ENCODE measurements around the gene ARMC5.
"Not testable (repeated sequence)": the region's sequence is repeated elsewhere in the genome, so short reads cannot be mapped to it uniquely, and the experiment has no call there.

The ARMC5 gene, protein sequence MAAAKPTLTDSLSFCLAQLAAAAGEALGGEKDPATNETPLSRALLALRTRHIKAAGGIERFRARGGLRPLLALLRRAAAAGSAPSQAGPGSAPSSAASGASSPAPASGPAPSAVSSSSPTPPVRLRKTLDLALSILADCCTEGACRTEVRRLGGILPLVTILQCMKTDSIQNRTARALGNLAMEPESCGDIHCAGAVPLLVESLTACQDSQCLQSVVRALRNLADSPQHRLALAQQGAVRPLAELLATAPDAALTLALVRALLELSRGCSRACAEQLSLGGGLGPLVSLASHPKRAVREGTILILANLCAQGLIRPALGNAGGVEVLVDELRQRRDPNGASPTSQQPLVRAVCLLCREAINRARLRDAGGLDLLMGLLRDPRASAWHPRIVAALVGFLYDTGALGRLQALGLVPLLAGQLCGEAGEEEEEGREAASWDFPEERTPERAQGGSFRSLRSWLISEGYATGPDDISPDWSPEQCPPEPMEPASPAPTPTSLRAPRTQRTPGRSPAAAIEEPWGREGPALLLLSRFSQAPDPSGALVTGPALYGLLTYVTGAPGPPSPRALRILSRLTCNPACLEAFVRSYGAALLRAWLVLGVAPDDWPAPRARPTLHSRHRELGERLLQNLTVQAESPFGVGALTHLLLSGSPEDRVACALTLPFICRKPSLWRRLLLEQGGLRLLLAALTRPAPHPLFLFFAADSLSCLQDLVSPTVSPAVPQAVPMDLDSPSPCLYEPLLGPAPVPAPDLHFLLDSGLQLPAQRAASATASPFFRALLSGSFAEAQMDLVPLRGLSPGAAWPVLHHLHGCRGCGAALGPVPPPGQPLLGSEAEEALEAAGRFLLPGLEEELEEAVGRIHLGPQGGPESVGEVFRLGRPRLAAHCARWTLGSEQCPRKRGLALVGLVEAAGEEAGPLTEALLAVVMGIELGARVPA

DNA sequence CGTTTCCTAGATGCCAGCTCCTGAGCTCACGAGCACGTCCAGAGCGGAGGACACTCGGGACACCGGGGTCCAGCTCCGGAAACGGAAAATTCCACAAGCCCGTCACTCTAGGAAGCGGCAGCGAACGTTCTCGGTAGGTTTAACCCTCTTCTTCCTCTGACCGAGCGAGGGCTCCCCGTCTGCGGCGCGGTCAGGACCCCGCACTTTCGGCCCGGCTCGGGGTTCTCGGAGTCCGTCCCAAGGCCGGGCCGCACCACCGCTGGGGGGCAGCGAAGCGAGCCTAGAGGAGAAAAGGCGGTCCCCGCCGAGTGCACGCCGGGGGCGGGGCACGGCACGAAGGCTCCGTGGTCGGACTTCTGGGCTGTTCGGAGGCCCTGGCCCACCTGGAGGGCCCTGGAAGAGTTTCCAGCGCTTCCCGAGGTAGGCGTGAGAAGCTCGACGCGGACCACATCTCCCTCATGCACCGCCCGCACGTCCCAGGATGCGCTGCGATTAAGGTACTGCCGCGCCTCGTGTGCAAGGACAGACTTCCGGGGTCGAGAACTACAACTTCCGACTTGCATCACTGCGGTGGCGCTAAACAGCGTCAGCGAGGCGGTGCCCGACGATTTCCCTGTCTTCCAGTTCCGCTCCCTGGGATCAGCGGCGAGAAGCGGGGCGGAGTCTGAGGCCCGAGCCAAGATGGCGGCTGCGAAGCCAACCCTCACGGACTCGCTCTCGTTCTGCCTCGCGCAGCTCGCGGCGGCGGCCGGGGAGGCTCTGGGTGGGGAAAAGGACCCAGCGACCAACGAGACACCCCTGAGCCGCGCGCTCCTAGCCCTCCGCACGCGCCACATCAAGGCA, at the start of gene ARMC5:
TSS of gene ARMC5 (plus strand) at position 658 of the 843 bp plus-strand sequence. CDS start at position 682, 24 bp downstream.
- peak; percentile 94 for DNase-seq (ENCODE audit: low read depth, low spot score)

DNA sequence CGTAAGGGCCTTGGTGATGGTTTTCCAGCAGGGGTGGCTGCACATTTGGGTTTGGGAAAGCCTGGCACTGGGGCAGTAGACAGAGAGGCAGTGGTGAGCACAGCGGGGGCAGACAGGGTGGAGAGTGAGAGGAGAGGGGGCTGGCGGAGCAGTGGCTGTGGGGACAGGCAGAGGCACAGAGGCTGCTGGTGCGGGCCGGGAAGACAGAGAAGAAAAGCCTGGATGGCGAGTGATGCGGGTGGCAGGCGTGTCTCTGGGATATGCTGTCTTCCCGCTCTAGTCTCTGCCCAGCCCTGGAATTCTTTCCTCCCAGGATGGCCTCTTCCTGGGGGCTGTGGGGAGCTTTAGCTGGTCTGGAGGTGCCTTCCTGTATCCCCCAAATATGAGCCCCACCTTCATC, 49.2 kb upstream of the ARMC5 start:
- no peak for DNase-seq (ENCODE audit: low read depth, low spot score)

DNA sequence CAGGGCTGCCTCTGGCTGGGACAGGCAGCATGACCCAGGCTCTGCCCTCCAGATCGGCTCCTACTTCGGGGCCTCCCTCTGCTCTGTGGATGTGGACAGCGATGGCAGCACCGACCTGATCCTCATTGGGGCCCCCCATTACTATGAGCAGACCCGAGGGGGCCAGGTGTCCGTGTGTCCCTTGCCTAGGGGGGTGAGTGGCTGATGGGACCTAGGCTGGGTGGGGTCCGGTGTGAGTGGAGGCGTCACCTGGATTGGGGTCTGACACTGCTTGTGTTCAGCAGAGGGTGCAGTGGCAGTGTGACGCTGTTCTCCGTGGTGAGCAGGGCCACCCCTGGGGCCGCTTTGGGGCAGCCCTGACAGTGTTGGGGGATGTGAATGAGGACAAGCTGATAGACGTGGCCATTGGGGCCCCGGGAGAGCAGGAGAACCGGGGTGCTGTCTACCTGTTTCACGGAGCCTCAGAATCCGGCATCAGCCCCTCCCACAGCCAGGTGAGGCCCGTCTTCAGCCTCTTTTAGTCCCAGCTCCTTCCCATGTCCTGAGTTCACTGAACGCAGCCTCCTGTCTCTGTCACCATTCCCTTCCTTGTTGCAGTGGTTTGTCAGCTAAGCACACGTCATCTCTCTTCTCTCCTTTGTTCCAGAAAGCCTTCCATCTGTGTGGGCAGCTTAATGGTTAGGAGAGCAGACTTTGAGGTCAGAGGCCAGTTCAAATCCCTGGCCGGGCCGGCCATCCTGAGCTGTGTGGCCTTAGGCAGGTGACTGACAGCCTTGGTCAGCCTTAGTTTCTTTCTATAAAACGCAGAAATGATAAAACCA, 48.1 kb upstream of the ARMC5 start:
- no peak for DNase-seq (ENCODE audit: low read depth, low spot score)

DNA sequence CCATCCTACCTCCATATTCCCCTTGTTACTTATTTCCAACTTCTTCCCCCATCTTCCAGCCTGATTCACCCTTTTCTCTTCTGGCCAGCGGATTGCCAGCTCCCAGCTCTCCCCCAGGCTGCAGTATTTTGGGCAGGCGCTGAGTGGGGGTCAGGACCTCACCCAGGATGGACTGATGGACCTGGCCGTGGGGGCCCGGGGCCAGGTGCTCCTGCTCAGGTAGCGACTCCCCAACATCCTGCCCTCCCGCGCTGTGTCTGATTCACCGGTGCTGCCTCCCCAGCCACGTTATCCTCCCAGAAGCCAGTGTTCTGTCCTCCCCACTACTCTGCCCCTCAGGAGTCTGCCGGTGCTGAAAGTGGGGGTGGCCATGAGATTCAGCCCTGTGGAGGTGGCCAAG, 46.6 kb upstream of the ARMC5 start:
- DNase-seq (ENCODE audit: low read depth, low spot score) = no peak

DNA sequence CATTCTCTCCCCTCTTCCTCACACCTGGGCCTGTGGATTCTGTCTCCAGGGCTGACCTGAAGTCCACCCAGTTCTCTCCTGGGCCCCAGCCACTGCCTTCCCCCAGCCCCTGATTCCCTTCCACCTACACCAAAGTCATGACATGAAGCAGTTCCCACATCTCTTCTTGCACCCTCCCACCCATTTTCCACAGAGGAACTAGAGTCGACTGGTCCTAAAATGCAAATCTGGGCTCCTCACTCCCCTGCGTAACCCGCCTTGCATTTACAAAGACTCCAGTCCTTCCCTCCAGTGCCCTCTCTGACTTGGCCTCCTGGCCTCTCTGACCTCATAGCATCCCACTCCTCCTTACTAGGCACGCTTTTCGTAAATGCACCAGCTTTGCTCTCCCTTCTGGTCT, 45.9 kb upstream of the ARMC5 start:
- DNase-seq (ENCODE audit: low read depth, low spot score) = no peak

DNA sequence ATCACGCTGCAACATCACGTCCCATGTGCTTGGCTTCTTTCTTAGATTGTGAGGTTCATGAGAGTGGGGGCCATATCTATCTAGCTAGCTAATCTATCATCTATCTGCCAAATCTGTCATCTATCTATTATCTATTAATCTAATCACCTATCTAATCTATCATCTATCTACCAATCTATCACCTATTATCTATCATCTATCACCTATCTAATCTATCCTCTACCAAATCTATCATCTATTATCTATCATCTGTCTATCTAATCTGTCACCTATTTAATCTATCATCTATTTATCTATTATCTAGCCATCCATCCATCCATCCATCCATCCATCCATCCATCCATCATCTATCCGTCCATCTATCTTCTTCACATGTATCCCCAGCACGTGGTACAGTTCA, 45.4 kb upstream of the ARMC5 start:
- DNase-seq (ENCODE audit: low read depth, low spot score) = no peak

DNA sequence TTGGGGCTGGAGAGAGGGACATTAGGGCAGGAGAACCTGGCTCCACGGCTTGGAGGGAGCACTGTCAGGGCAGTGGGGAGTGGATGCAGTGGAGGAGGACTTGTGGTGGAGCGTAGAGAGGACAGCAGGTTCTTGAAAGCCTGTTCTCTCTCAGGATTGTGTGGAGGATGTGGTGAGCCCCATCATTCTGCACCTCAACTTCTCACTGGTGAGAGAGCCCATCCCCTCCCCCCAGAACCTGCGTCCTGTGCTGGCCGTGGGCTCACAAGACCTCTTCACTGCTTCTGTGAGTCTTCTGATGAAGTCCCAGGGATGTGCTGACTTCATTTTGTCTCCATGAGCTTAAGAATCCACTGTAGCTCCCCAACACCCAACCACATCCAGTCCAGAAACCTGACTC, 44.6 kb upstream of the ARMC5 start:
- no peak for DNase-seq (ENCODE audit: low read depth, low spot score)

DNA sequence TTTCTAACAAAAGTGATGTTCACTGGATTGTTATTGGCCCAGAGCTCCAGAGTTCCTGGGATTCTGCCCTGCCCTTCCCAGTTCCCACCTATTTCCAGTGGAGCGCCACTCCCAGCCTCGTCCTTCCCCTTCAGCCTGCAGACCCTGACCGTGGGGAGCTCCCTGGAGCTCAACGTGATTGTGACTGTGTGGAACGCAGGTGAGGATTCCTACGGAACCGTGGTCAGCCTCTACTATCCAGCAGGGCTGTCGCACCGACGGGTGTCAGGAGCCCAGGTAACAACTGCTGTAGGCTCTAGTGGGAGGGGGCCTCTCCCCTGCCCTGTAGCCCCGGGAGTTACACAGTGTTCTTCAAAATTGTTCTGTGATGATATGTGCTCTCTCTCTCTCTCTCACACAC, 42.9 kb upstream of the ARMC5 start:
- DNase-seq (ENCODE audit: low read depth, low spot score) = no peak

DNA sequence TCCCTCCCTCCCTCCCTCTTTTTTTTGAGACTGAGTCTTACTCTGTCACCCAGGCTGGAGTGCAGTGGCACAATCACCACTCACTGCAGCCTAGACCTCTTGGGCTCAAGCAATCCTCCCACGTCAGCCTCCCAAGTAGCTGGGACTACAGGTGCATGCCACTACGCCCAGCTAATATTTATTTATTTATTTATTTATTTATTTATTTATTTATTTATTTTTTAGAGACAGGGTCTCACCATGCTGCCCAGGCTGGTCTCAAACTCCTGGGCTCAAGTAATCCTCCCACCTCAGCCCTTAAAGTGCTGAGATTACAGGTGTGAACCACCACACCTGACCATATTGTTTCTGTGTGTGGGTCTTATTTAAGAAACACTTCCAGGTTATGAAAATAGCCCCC, 42.3 kb upstream of the ARMC5 start:
- not testable (repeated sequence) for DNase-seq (ENCODE audit: low read depth, low spot score)

DNA sequence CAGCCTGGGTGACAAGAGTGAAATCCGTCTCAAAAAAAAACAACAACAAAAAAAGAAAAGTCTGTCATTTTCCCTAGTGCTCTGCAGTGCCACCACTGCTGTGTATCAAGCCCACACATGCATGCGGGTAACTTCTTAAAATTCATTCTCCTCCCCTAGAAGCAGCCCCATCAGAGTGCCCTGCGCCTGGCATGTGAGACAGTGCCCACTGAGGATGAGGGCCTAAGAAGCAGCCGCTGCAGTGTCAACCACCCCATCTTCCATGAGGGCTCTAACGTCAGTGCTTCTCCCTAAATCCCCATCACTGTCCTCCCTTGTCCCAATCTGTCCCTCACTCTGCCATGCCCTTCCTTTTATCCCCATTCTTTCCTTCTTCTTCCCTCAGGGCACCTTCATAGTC, 41.4 kb upstream of the ARMC5 start:
- DNase-seq (ENCODE audit: low read depth, low spot score) = no peak

DNA sequence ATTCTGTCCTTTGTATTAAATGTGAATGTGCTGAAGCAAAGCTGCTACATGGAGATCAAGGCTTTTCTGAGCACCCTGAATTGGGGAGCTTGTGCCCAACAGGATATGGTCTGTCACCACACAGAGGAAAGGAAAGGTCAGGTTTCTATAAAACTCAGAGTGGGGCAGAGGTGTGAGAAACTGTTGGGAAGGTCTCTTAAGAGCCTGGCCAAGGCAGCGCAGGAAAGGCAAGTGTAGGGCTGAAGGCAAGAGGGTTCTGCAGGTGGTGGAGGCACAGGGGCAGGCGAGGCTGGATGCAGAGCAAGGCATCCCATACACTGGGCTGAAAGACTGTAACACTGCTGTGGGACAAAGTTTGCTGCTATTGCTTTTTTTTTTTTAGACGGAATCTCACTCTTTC, 39.3 kb upstream of the ARMC5 start:
- no peak for DNase-seq (ENCODE audit: low read depth, low spot score)

DNA sequence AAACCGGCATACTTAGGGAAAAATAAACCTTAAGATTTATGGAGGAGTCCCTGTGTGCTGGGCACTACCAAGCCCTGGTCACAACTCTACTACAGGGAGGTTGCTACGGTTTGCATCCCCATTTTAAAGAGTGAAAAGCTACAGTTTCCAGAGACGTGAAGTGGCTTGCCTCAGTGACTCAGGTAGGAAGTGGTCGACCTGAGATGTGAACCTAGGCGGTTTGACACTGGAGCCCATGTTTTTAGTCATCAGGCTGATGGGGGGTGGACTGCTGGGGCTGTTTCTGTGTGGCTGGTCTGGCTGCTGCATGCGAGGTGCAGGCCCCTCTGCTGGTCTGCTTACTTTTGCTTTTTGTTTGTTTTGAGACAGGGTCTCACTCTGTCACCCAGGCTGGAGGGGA, 37.7 kb upstream of the ARMC5 start:
- peak; percentile 10 for DNase-seq (ENCODE audit: low read depth, low spot score)

DNA sequence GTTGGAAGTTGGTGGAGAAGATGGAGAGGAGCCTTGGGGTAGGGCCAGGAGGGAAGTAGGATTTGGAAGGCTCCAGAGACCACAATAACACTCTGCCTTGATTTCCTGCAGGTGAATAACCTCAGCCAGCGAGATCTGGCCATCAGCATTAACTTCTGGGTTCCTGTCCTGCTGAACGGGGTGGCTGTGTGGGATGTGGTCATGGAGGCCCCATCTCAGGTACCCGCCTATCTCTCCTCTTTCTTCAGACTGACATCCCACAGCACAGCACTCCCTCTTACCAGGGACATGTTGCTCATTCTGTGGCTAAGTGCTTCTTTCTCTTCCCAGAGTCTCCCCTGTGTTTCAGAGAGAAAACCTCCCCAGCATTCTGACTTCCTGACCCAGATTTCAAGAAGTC, 36.1 kb upstream of the ARMC5 start:
- DNase-seq (ENCODE audit: low read depth, low spot score) = no peak

DNA sequence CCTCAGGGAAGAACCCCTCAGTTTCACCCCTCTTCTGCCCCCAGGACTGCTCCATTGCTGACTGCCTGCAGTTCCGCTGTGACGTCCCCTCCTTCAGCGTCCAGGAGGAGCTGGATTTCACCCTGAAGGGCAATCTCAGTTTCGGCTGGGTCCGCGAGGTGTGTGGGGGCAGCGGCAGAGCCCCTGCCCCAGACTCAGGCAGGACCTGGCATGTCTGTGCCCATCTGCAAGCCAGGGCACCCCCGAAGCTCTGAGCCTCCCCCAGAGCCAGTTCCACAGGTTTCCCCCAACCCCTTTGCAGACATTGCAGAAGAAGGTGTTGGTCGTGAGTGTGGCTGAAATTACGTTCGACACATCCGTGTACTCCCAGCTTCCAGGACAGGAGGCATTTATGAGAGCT, 35.5 kb upstream of the ARMC5 start:
- no peak for DNase-seq (ENCODE audit: low read depth, low spot score)

DNA sequence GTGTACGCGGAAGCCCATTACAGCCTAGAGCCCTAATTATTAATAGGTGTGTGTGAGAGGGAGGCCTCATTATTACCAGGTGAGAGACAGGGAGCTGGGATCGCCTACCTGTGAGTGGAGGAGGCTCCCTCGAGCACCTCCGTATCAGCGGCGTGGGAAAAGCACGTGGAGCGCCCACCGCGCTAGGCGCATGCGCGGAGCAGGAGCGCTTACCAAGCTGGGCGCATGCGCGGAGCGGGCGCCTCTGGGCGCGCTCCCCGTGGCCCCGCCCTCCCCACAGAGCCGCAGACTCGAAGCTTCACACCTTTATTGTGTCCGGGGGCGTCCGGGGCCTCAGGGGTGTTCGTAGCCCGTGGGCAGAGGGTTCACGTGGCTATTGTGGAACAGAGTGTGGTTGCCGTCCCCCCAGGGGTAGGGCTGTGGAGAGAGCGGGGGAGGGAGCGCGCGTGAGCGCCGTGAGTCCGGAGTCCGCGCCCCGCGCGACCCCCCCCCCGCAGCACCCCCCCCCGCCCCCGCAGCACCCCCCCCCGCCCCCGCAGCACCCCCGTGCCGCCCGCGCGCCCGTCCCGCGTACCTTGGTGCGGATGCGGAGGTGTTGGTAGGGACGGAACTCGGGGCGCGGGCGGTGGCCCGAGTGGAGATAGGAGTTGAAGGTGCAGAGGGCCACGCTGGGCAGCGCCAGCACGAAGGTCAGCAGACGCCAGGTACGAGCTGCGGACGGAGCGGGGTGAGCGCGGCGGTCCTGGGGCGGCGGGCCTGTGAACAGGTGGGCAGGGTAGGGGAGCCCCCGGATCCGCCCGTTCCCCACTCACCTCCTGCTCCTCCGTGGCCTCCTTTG, 31.6 kb upstream of the ARMC5 start:
- peak; percentile 14 for DNase-seq (ENCODE audit: low read depth, low spot score)

DNA sequence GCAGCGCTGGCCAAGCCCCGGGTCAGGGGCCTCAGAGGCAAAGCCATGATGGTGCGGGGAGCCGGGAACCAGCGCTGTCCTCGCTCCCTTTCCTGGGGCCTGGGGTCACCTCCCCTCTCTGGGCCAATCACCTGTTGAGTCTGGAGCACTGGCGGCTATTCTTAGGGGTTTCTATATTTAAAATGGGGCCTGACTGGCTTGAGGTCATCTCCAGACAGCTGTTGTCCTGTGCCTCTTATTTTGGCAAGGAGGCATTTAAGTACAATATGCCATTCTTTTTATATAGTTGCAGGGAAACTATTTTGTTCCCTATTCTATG, 31.1 kb upstream of the ARMC5 start, which contains the start of gene COX6A2:
TSS of gene COX6A2 (minus strand) at position 82 of the 319 bp plus-strand sequence. CDS start at position 47, 35 bp downstream.
- no peak for DNase-seq (ENCODE audit: low read depth, low spot score)

DNA sequence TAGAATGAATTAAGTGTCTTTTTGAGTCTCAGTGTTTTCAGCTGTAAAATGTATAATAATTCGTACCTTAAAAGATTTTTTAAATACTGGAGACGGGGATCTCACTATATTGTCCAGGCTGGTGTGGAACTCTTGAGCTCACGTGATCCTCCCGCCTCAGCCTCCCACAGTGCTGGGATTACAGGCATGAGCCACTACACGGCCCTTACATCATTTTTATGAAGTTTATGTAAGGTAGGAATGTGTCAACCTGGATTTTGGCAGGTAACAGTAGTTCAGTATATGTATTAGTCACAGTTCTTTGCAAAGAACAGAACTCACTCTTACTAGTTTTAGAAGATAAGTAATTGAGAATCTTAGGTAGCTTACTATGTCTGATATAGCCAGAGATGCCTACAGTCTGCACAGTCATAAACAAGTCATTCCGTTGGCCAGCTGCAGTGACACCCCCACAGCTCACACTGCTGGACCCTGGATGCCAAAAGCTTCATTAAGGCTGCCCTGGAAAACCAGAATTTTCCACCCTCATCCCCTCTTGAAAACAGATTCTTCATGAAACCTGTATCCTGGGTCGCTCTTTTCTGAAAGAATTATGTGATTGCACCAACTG, 30.6 kb upstream of the ARMC5 start:
- DNase-seq (ENCODE audit: low read depth, low spot score) = no peak

DNA sequence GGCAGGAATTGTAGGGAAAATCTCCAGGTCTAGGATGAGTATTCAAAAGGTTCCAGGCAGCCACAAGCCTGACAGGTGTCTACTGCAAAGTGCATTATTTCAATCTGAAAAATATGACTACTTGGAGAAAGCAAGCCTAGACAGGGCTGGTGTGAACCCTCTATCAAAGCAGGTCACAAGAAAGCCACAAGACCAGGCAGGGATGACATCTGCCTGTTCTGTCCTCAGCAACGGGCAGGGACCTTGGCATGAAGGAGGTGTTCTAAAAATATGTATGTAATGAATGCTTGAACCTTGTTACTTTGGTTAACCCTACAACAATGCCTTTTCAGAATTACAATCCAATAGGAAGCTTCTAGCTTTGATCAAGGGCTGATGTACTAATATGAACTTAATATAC, 30.0 kb upstream of the ARMC5 start:
- no peak for DNase-seq (ENCODE audit: low read depth, low spot score)

DNA sequence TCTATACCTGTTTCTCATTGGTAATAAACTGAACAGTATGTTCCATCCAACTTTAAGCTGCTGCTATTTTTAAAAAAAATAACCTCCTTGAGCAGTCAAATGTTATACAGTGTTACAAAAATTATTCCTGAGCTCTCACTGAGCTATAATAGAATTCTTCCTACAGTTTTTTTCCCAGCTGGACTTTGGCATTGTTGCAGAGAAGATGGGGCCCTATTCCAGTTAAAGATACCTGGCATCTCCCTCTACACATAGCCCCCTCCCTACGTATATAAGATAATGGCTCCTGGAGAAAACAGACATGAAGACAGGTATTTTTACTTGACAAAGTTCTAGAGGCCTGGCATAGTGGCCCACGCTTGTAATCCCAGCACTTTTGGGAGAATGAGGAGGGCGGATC, 29.5 kb upstream of the ARMC5 start:
- DNase-seq (ENCODE audit: low read depth, low spot score) = no peak

Measured in activated naive CD8-positive, alpha-beta T cell treated with anti-CD3 and anti-CD28 coated beads, Interleukin-2, amount 50 U/mL, for 16 hours (primary cell).